B cell (primary cell): Measurements from ENCODE around the gene PCSK4. TPM values are rescaled to one million over a fixed set of nuclear protein-coding genes. Genes with fewer than 3 reads are reported as not detected.
A peak's percentile ranks its signal among the peaks of the same experiment; 100 is the strongest.

Source experiments
- ATAC-seq: fragments of 200-7000 bp; cut with Tn5 transposase; one replicate; pipeline ENCODE4 v1.10.0; 2021; ENCODE audit warnings: low read depth, mild to moderate bottlenecking, moderate number of reproducible peaks, moderate library complexity
- CTCF ChIA-PET: fragments of 350-600 bp; sonication (Branson Sonifier 250); formaldehyde crosslinking; loops from one replicate; lab custom pipeline; 2021; ENCODE audit warnings: antibody characterized with exemption, inconsistent platforms; lab: Charles Lee
- POLR2A ChIA-PET: fragments of 350-600 bp; sonication (Branson Sonifier 250); formaldehyde crosslinking; loops from one replicate; lab custom pipeline; 2021; ENCODE audit warnings: antibody characterized with exemption; lab: Charles Lee
- DNase-seq: peaks from one replicate; pipeline ENCODE4 v3.0.0; 2013
- H2AFZ ChIP-seq: 2 replicates; pipeline ENCODE4 v1.6.1; 2012; ENCODE audit warnings: mild to moderate bottlenecking, low read depth, low read length; ENCODE audit not compliant: insufficient read depth, poor library complexity, severe bottlenecking
- H3K27ac ChIP-seq, 2 donors: 1 replicate in 1 of 2; 2 replicates in 1 of 2; pipeline ENCODE4 v1.5.1; 2012 to 2013; ENCODE audit warnings: low read length in 2 of 2, mild to moderate bottlenecking in 2 of 2, moderate library complexity in 1 of 2
- H3K27me3 ChIP-seq, 4 experiments: fragments of 200-600 bp in 1 of 4; sonication (generic) in 1 of 4; replicated peaks in 1 of 4; 1 replicate in 2 of 4; 2 replicates in 2 of 4; pipeline versions ENCODE4 v1.6.1 to v1.7.0; 2013 to 2016; ENCODE audit warnings: low read length in 3 of 4, mild to moderate bottlenecking in 2 of 4, mixed read lengths in 1 of 4, moderate library complexity in 1 of 4; ENCODE audit not compliant: insufficient read depth in 4 of 4, control insufficient read depth in 3 of 4; ENCODE audit errors: control extremely low read depth in 1 of 4
- H3K36me3 ChIP-seq, 2 experiments: replicated peaks in 1 of 2; 1 replicate in 1 of 2; 2 replicates in 1 of 2; pipeline versions ENCODE4 v1.6.1 to v1.7.1; 2013; ENCODE audit warnings: low read length in 1 of 2; ENCODE audit not compliant: insufficient read depth in 2 of 2, control insufficient read depth in 1 of 2; ENCODE audit errors: control extremely low read depth in 1 of 2, extremely low read depth in 1 of 2
- H3K4me1 ChIP-seq, 2 donors: fragments of 200-600 bp in 1 of 2; sonication (generic) in 1 of 2; 1 replicate in 1 of 2; 2 replicates in 1 of 2; pipeline versions ENCODE4 v1.5.1 to v1.6.1; 2013 to 2017; ENCODE audit warnings: low read length in 2 of 2; ENCODE audit not compliant: control insufficient read depth in 2 of 2, insufficient read depth in 2 of 2
- H3K4me2 ChIP-seq: replicated peaks from 2 replicates; pipeline ENCODE3; 2012; ENCODE audit warnings: mild to moderate bottlenecking, low read depth, low read length; ENCODE audit not compliant: poor library complexity, severe bottlenecking
- H3K4me3 ChIP-seq, 5 experiments: fragments of 200-600 bp in 1 of 5; sonication (generic) in 1 of 5; 1 replicate in 3 of 5; 2 replicates in 2 of 5; pipeline versions ENCODE4 v1.5.1 to v1.7.0; 2011 to 2016; ENCODE audit warnings: low read length in 4 of 5, mild to moderate bottlenecking in 4 of 5, low read depth in 2 of 5, control low read depth in 1 of 5, moderate library complexity in 1 of 5; ENCODE audit not compliant: insufficient read depth in 1 of 5; ENCODE audit errors: control extremely low read depth in 1 of 5, extremely low read depth in 1 of 5
- H3K79me2 ChIP-seq: fragments of 200-600 bp; sonication (generic); one replicate; pipeline ENCODE4 v1.6.0; 2016; ENCODE audit warnings: low read length; ENCODE audit not compliant: control insufficient read depth, insufficient read depth
- H3K9ac ChIP-seq: fragments of 200-600 bp; sonication (generic); 2 replicates; pipeline ENCODE4 v1.6.1; 2017; ENCODE audit warnings: mild to moderate bottlenecking, low read length, moderate library complexity
- H3K9me3 ChIP-seq, 3 donors: one replicate each; pipeline versions ENCODE4 v1.6.1 to v1.7.1; 2013; ENCODE audit warnings: low read length in 2 of 3; ENCODE audit not compliant: control insufficient read depth in 2 of 3, insufficient read depth in 1 of 3; ENCODE audit errors: control extremely low read depth in 1 of 3
- H4K20me1 ChIP-seq: 2 replicates; pipeline ENCODE4 v1.6.0; 2012; ENCODE audit warnings: mild to moderate bottlenecking, low read length; ENCODE audit not compliant: insufficient read depth, control insufficient read depth, poor library complexity, severe bottlenecking
- H3K27ac Mint-ChIP-seq: one replicate; pipeline ENCODE4 v1.8.0; 2021; ENCODE audit warnings: mixed read lengths
- H3K27me3 Mint-ChIP-seq: one replicate; pipeline ENCODE4 v1.8.0; 2021; ENCODE audit warnings: mixed read lengths
- H3K4me1 Mint-ChIP-seq: one replicate; pipeline ENCODE4 v1.8.0; 2021; ENCODE audit warnings: mixed read lengths
- H3K4me3 Mint-ChIP-seq: one replicate; pipeline ENCODE4 v1.8.0; 2021; ENCODE audit warnings: mixed read lengths
- H3K9me3 Mint-ChIP-seq: one replicate; pipeline ENCODE4 v1.8.0; 2022; ENCODE audit warnings: mixed read lengths; ENCODE audit not compliant: insufficient read depth
- EZH2 ChIP-seq: IDR thresholded peaks from 2 replicates; pipeline ENCODE4 v1.6.1; 2012; ENCODE audit warnings: borderline replicate concordance, low read depth, mild to moderate bottlenecking, moderate library complexity, low read length; ENCODE audit not compliant: insufficient read depth, poor library complexity, severe bottlenecking
- WGBS: methylation state at CpG from one replicate; pipeline ENCODE4 v1.1.5; 2013; ENCODE audit warnings: missing lambda C conversion rate; ENCODE audit not compliant: insufficient coverage; 5-methylcytosine and 5-hydroxymethylcytosine counted together
- intact Hi-C: fragments of 100-400 bp; cut with micrococcal nuclease; formaldehyde crosslinking; loops from one replicate; pipeline ENCODE4 v1.10.0; 2022
- polyA plus RNA-seq: library from polyadenylated mRNA; depleted of rRNA; stranded (reverse); fragments of >200 nt; gene quantifications from 2 replicates; pipeline ENCODE4 v1.2.3, GENCODE V29; 2012
- total RNA-seq, 2 donors: library from RNA; stranded (reverse); fragments of 120-200 nt in 1 of 2; gene quantifications; 1 replicate in 1 of 2; 2 replicates in 1 of 2; pipeline versions ENCODE4 v1.2.3 to v1.2.4, GENCODE V29; 2013 to 2022
- TF ChIP-seq, protein P1 (sequence below): fragments of 200-600 bp; IDR thresholded peaks from one replicate; pipeline ENCODE4 v1.8.0; 2022; ENCODE audit warnings: antibody characterized with exemption, mild to moderate bottlenecking

The PCSK4 gene
- total and polyA plus RNA-seq, 2 donors (not counting 1 experiment from before 2014, with no cell fraction given), result 1.1 to 1.3 TPM

DNA sequence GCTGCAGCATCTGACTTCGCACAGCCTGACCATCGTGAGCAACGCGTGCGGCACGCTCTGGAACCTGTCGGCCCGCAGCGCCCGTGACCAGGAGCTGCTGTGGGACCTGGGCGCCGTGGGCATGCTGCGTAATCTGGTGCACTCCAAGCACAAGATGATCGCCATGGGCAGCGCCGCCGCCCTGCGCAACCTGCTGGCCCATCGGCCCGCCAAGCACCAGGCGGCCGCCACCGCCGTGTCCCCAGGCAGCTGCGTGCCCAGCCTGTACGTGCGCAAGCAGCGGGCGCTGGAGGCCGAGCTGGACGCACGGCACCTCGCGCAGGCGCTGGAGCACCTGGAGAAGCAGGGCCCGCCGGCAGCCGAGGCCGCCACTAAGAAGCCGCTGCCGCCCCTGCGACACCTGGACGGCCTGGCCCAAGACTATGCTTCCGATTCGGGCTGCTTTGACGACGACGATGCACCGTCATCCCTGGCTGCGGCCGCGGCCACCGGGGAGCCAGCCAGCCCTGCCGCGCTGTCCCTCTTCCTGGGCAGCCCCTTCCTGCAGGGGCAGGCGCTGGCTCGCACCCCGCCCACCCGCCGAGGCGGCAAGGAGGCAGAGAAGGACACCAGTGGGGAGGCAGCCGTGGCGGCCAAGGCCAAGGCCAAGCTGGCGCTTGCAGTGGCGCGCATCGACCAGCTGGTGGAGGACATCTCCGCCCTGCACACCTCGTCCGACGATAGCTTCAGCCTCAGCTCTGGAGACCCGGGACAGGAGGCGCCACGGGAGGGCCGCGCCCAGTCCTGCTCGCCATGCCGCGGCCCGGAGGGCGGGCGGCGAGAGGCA lies 24.7 kb downstream of the PCSK4 start:
- CTCF ChIA-PET, result interaction anchor here (0.7 to 0.9 kb wide), 3 partner anchors 38 to 360 kb away, joined by 3 to 4 read pairs (median 3); no protein-coding TSS in a partner anchor
- 48% methylated on average over 83 of the region's 83 CpGs for WGBS
- Mint-ChIP-seq H3K27me3 (no peaks in the 10 kb centered on the region), H3K9me3 (no peaks in the 10 kb centered on the region), H3K4me1 (peaks cover 6% of the 10 kb centered on the region), H3K27ac (no peak overlapping the region), H3K4me3 (no peak overlapping the region)
- Histone ChIP-seq H3K4me2 (peak overlapping the region; percentile 55), H3K4me1 (peaks cover 37 to 47% of the 10 kb centered on the region in 2 donors), H3K79me2 (no peaks in the 10 kb centered on the region), H4K20me1 (peaks cover 54% of the 10 kb centered on the region), H3K36me3 (no peaks in the 10 kb centered on the region), H3K9me3 (peaks cover 0 to 9% (median 0%) of the 10 kb centered on the region in 3 donors), H2AFZ (no peak overlapping the region), H3K27me3 (peaks cover 0 to 39% (median 7%) of the 10 kb centered on the region in 4 experiments), H3K4me3 (no peak overlapping the region), H3K9ac (no peak overlapping the region), H3K27ac (no peak overlapping the region)
- DNase-seq (peak; percentile 56), ATAC-seq (no peak)
- intact Hi-C loops, result no loop called here
- POLR2A ChIA-PET, result interaction anchor here (0.6 to 0.9 kb wide), 2 partner anchors 26 to 127 kb away, joined by 3 to 5 read pairs; no protein-coding TSS in a partner anchor
- TF ChIP-seq, protein P1, sequence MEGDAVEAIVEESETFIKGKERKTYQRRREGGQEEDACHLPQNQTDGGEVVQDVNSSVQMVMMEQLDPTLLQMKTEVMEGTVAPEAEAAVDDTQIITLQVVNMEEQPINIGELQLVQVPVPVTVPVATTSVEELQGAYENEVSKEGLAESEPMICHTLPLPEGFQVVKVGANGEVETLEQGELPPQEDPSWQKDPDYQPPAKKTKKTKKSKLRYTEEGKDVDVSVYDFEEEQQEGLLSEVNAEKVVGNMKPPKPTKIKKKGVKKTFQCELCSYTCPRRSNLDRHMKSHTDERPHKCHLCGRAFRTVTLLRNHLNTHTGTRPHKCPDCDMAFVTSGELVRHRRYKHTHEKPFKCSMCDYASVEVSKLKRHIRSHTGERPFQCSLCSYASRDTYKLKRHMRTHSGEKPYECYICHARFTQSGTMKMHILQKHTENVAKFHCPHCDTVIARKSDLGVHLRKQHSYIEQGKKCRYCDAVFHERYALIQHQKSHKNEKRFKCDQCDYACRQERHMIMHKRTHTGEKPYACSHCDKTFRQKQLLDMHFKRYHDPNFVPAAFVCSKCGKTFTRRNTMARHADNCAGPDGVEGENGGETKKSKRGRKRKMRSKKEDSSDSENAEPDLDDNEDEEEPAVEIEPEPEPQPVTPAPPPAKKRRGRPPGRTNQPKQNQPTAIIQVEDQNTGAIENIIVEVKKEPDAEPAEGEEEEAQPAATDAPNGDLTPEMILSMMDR, result peak; percentile 22
- TF ChIP-seq EZH2, result no peak

DNA sequence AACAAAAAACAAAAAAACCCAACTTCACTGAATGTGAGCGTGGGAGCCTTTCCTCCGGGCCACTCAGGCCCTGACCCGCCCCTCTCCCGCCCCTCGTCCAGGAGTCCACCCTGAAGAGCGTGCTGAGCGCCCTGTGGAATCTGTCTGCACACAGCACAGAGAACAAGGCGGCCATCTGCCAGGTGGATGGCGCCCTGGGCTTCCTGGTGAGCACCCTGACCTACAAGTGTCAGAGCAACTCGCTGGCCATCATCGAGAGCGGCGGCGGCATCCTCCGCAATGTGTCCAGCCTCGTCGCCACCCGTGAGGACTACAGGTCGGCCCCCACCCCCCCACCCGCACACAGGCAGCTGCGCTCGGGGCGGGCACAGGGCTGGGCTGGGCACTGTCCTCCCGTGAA lies 28.3 kb downstream of the PCSK4 start:
- H3K27me3 Mint-ChIP-seq, result peaks cover 12% of the 10 kb centered on the region
- 96% methylated on average over 19 of the region's 24 CpGs for WGBS
- no peaks in the 10 kb centered on the region for H3K4me1 Mint-ChIP-seq
- no peak overlapping the region for H3K27ac Mint-ChIP-seq
- no peaks in the 10 kb centered on the region for H3K9me3 Mint-ChIP-seq
- Histone ChIP-seq H3K4me1 (peaks cover 13 to 22% of the 10 kb centered on the region in 2 donors), H3K79me2 (no peaks in the 10 kb centered on the region), H3K4me3 (no peak overlapping the region), H2AFZ (no peak overlapping the region), H3K9ac (no peak overlapping the region), H3K4me2 (no peak overlapping the region), H3K27me3 (peaks cover 0 to 34% (median 7%) of the 10 kb centered on the region in 4 experiments), H3K9me3 (peaks cover 0 to 5% (median 0%) of the 10 kb centered on the region in 3 donors), H3K27ac (no peak overlapping the region), H3K36me3 (no peaks in the 10 kb centered on the region), H4K20me1 (peaks cover 27% of the 10 kb centered on the region)
- POLR2A ChIA-PET, result no interaction called here
- DNase-seq, result no peak
- H3K4me3 Mint-ChIP-seq, result no peak overlapping the region
- intact Hi-C loops, result no loop called here
- no peak for TF ChIP-seq EZH2
- TF ChIP-seq, protein P1, result no peak
- no peak for ATAC-seq
- CTCF ChIA-PET, result no interaction called here
